ENCODE measurements around the gene DDX42.

Gene DDX42

GRCh38 chr17:63821804-63822203 is 47.8 kb downstream of the DDX42 start:
- FAIRE-seq = no peak
- DNase-seq (ENCODE audit: insufficient read length, low spot score) = no peak

- DNase-seq (ENCODE audit: insufficient read length, low spot score) = no peak
These were observed 48.6 kb downstream of the DDX42 start for GRCh38 chr17:63822537-63822936.

GRCh38 chr17:63823659-63824331 is 49.8 kb downstream of the DDX42 start:
- FAIRE-seq = no peak

More at GRCh38 chr17:63822537-63822936, 48.6 kb downstream of the DDX42 start:
- FAIRE-seq = no peak

GRCh38 chr17:63824362-63824761 is 50.4 kb downstream of the DDX42 start:
- FAIRE-seq = no peak
- no peak for DNase-seq (ENCODE audit: insufficient read length, low spot score)

More at GRCh38 chr17:63823659-63824331, 49.8 kb downstream of the DDX42 start:
- no peak for DNase-seq (ENCODE audit: insufficient read length, low spot score)

GRCh38 chr17:63826468-63827001 is 52.6 kb downstream of the DDX42 start:
- no peak for DNase-seq (ENCODE audit: insufficient read length, low spot score)
- FAIRE-seq = no peak

GRCh38 chr17:63827002-63827800 is 53.2 kb downstream of the DDX42 start, which contains the start of the genes FTSJ3 and PSMC5:
Gene FTSJ3, minus strand, starts transcription at chr17:63827663. Its CDS starts 761 bp downstream, at chr17:63826902.
Gene PSMC5, plus strand, starts transcription at chr17:63827431. Its CDS starts 60 bp downstream, at chr17:63827491.
- DNase-seq (ENCODE audit: insufficient read length, low spot score) (peak; percentile 89), FAIRE-seq (peak; percentile 99)

GRCh38 chr17:63827801-63828221 is 53.8 kb downstream of the DDX42 start:
- no peak for FAIRE-seq

GRCh38 chr17:63828936-63829335 is 55.0 kb downstream of the DDX42 start:
- FAIRE-seq = no peak
- DNase-seq (ENCODE audit: insufficient read length, low spot score) = no peak

More at GRCh38 chr17:63827801-63828221, 53.8 kb downstream of the DDX42 start:
- DNase-seq (ENCODE audit: insufficient read length, low spot score) = no peak

- no peak for FAIRE-seq
These were observed 56.3 kb downstream of the DDX42 start for GRCh38 chr17:63830278-63830677.

GRCh38 chr17:63830904-63831491 is 57.0 kb downstream of the DDX42 start:
- no peak for FAIRE-seq
- DNase-seq (ENCODE audit: insufficient read length, low spot score) = no peak

More at GRCh38 chr17:63830278-63830677, 56.3 kb downstream of the DDX42 start:
- no peak for DNase-seq (ENCODE audit: insufficient read length, low spot score)

- FAIRE-seq (no peak), DNase-seq (ENCODE audit: insufficient read length, low spot score) (no peak)
These were observed 57.5 kb downstream of the DDX42 start for GRCh38 chr17:63831505-63831904.

GRCh38 chr17:63832014-63832413 is 58.0 kb downstream of the DDX42 start:
- no peak for DNase-seq (ENCODE audit: insufficient read length, low spot score)
- FAIRE-seq = no peak

- no peak for FAIRE-seq
- no peak for DNase-seq (ENCODE audit: insufficient read length, low spot score)
These were observed 58.5 kb downstream of the DDX42 start for GRCh38 chr17:63832455-63832854.

GRCh38 chr17:63833026-63833740 is 59.2 kb downstream of the DDX42 start:
- FAIRE-seq = no peak
- DNase-seq (ENCODE audit: insufficient read length, low spot score) = no peak

GRCh38 chr17:63833741-63834373 is 59.9 kb downstream of the DDX42 start:
- no peak for DNase-seq (ENCODE audit: insufficient read length, low spot score)
- FAIRE-seq = no peak

- FAIRE-seq (peak; percentile 61), DNase-seq (ENCODE audit: insufficient read length, low spot score) (peak; percentile 42)
These were observed 60.6 kb downstream of the DDX42 start for GRCh38 chr17:63834431-63835166.

GRCh38 chr17:63835167-63835720 is 61.3 kb downstream of the DDX42 start:
- FAIRE-seq = no peak
- no peak for DNase-seq (ENCODE audit: insufficient read length, low spot score)

GRCh38 chr17:63836811-63837210 is 62.8 kb downstream of the DDX42 start:
- DNase-seq (ENCODE audit: insufficient read length, low spot score) (no peak), FAIRE-seq (no peak)

GRCh38 chr17:63837480-63837879 is 63.5 kb downstream of the DDX42 start:
- FAIRE-seq (no peak), DNase-seq (ENCODE audit: insufficient read length, low spot score) (no peak)

All from GM19239 (cell line).